Peyer's patch (tissue), 4 donors: ENCODE results near the gene KCTD2.

Source experiments
- CTCF ChIP-seq, 6 experiments: fragments of 450-650 bp in 4 of 6; fragments of 200-600 bp in 2 of 6; sonication (generic) in 1 of 6; IDR thresholded peaks; one replicate each; pipeline ENCODE4 v1.5.1; 2017 to 2019; ENCODE audit warnings: antibody characterized with exemption in 6 of 6, mild to moderate bottlenecking in 3 of 6, moderate library complexity in 1 of 6
- POLR2A ChIP-seq, 2 donors: fragments of 450-650 bp; IDR thresholded peaks; one replicate each; pipeline ENCODE4 v1.5.1; 2017; ENCODE audit warnings: antibody characterized with exemption in 2 of 2, mild to moderate bottlenecking in 2 of 2, moderate library complexity in 2 of 2

- TF ChIP-seq CTCF (IDR thresholded peaks at IDR 0.05) (no peak), POLR2A (IDR thresholded peaks at IDR 0.05) (no peak)
Observed at GRCh38 chr17:75061618-75062017, 14.6 kb downstream of the KCTD2 start.
